Suprapubic skin (tissue), 4 donors: Measurements from ENCODE around the gene LRRC8B. TPM values are rescaled to one million over a fixed set of nuclear protein-coding genes. Genes with fewer than 3 reads are reported as not detected.

Source experiments
- DNase-seq, 2 donors: peaks; one replicate each; pipeline ENCODE4 v3.0.0-alpha.2; 2019; ENCODE audit warnings: low spot score in 2 of 2
- H3K27ac ChIP-seq: fragments of 200-600 bp; sonication (generic); one replicate; pipeline ENCODE4 v1.5.1; 2019
- H3K27me3 ChIP-seq: fragments of 200-600 bp; sonication (generic); one replicate; pipeline ENCODE4 v1.5.1; 2019
- H3K36me3 ChIP-seq: fragments of 200-600 bp; sonication (generic); one replicate; pipeline ENCODE4 v1.5.1; 2019
- H3K4me1 ChIP-seq: fragments of 200-600 bp; sonication (generic); one replicate; pipeline ENCODE4 v1.5.1; 2019
- H3K4me3 ChIP-seq: fragments of 200-600 bp; sonication (generic); one replicate; pipeline ENCODE4 v1.5.1; 2019; ENCODE audit warnings: mild to moderate bottlenecking
- H3K9me3 ChIP-seq: fragments of 200-600 bp; sonication (generic); one replicate; pipeline ENCODE4 v1.5.1; 2019
- CTCF ChIP-seq, 2 donors: fragments of 200-600 bp in 1 of 2; fragments of 450-650 bp in 1 of 2; sonication (generic) in 1 of 2; IDR thresholded peaks; one replicate each; pipeline ENCODE4 v1.5.1; 2016 to 2019; ENCODE audit warnings: antibody characterized with exemption in 2 of 2, mild to moderate bottlenecking in 1 of 2, moderate library complexity in 1 of 2
- EP300 ChIP-seq: sonication (generic); formaldehyde crosslinking; IDR thresholded peaks from one replicate; pipeline ENCODE4 v1.6.1; 2017; ENCODE audit warnings: antibody characterized with exemption
- POLR2A ChIP-seq, 2 donors: fragments of 450-650 bp; IDR thresholded peaks; one replicate each; pipeline ENCODE4 v1.6.1; 2017; ENCODE audit warnings: antibody characterized with exemption in 2 of 2, mild to moderate bottlenecking in 2 of 2, moderate library complexity in 2 of 2
- POLR2AphosphoS5 ChIP-seq, 3 donors: sonication (generic); formaldehyde crosslinking; IDR thresholded peaks; one replicate each; pipeline ENCODE4 v1.6.1; 2017; ENCODE audit warnings: antibody characterized with exemption in 3 of 3
- WGBS: methylation state at CpG from one replicate; pipeline ENCODE4 v1.1.5; 2018; 5-methylcytosine and 5-hydroxymethylcytosine counted together
- total RNA-seq, 4 donors: library from RNA; depleted of rRNA; stranded (reverse); fragments of >200 nt; gene quantifications; one replicate each; pipeline ENCODE4 v1.1.0, GENCODE V29; 2016

LRRC8B gene
- total RNA-seq, result 10 to 100 TPM; 11.1 to 26.6 (median 13.9) TPM

GRCh38 chr1:89524369-89525168, at the start of gene LRRC8B:
Gene LRRC8B (plus strand): TSS chr1:89524829. CDS start chr1:89582651, 57,822 bp downstream.
- Histone ChIP-seq H3K36me3 (no peaks in the 10 kb centered on the region), H3K9me3 (no peaks in the 10 kb centered on the region), H3K27ac (peak within 1 kb of the TSS; percentile 79), H3K27me3 (no peaks in the 10 kb centered on the region), H3K4me1 (peaks cover 39% of the 10 kb centered on the region), H3K4me3 (peak within 1 kb of the TSS; percentile 73)
- peak; percentile 91 to 95 for DNase-seq
- TF ChIP-seq POLR2AphosphoS5 (IDR thresholded peaks at IDR 0.05) (peak in 1 of 3 donors; percentile 5), CTCF (IDR thresholded peaks at IDR 0.05) (no peak), EP300 (no peak), POLR2A (IDR thresholded peaks at IDR 0.05) (peak in 1 of 2 donors; percentile 69)
- 2% methylated on average over 30 of the region's 85 CpGs for WGBS

- 82% methylated on average over 1 of the region's 1 CpG for WGBS
- no peaks in the 10 kb centered on the region for H3K9me3 ChIP-seq
Measured at GRCh38 chr1:89475269-89475668, 49.4 kb upstream of the LRRC8B start.

GRCh38 chr1:89476072-89476471, 48.6 kb upstream of the LRRC8B start:
- TF ChIP-seq POLR2AphosphoS5 (IDR thresholded peaks at IDR 0.05) (no peak), CTCF (IDR thresholded peaks at IDR 0.05) (no peak)
- Histone ChIP-seq H3K36me3 (no peaks in the 10 kb centered on the region), H3K27ac (no peak overlapping the region), H3K9me3 (no peaks in the 10 kb centered on the region), H3K27me3 (no peaks in the 10 kb centered on the region), H3K4me3 (no peak overlapping the region), H3K4me1 (no peaks in the 10 kb centered on the region)
- WGBS, result 62% methylated on average over 1 of the region's 1 CpG
- no peak for DNase-seq

More at GRCh38 chr1:89475269-89475668, 49.4 kb upstream of the LRRC8B start:
- H3K4me1 ChIP-seq, result no peaks in the 10 kb centered on the region
- H3K27ac ChIP-seq, result no peak overlapping the region
- H3K27me3 ChIP-seq, result no peaks in the 10 kb centered on the region
- no peak for DNase-seq
- H3K4me3 ChIP-seq, result no peak overlapping the region
- H3K36me3 ChIP-seq, result no peaks in the 10 kb centered on the region
- TF ChIP-seq POLR2AphosphoS5 (IDR thresholded peaks at IDR 0.05), result no peak
- TF ChIP-seq POLR2A (IDR thresholded peaks at IDR 0.05), result no peak
- TF ChIP-seq EP300, result no peak
- TF ChIP-seq CTCF (IDR thresholded peaks at IDR 0.05), result no peak

GRCh38 chr1:89483010-89483756, 41.4 kb upstream of the LRRC8B start:
- WGBS, result 20% methylated on average over 3 of the region's 3 CpGs
- Histone ChIP-seq H3K4me1 (no peaks in the 10 kb centered on the region), H3K4me3 (no peak overlapping the region), H3K27ac (no peak overlapping the region), H3K36me3 (no peaks in the 10 kb centered on the region), H3K9me3 (no peaks in the 10 kb centered on the region), H3K27me3 (no peaks in the 10 kb centered on the region)
- no peak for TF ChIP-seq EP300
- no peak for TF ChIP-seq POLR2AphosphoS5 (IDR thresholded peaks at IDR 0.05)
- TF ChIP-seq CTCF (IDR thresholded peaks at IDR 0.05), result peak; percentile 42 to 62
- no peak for TF ChIP-seq POLR2A (IDR thresholded peaks at IDR 0.05)
- DNase-seq, result peak in 1 of 2 donors; percentile 74

GRCh38 chr1:89483757-89484077, 40.9 kb upstream of the LRRC8B start:
- H3K27me3 ChIP-seq, result no peaks in the 10 kb centered on the region
- H3K27ac ChIP-seq, result no peak overlapping the region
- H3K4me1 ChIP-seq, result no peaks in the 10 kb centered on the region
- no peak overlapping the region for H3K4me3 ChIP-seq
- DNase-seq, result no peak
- no peaks in the 10 kb centered on the region for H3K9me3 ChIP-seq
- H3K36me3 ChIP-seq, result no peaks in the 10 kb centered on the region
- TF ChIP-seq EP300 (no peak), POLR2AphosphoS5 (IDR thresholded peaks at IDR 0.05) (no peak), POLR2A (IDR thresholded peaks at IDR 0.05) (no peak), CTCF (IDR thresholded peaks at IDR 0.05) (no peak)
- WGBS, result 97% methylated on average over 1 of the region's 1 CpG
